ENCODE data around the gene FRMD4A. TPM values are rescaled to one million over a fixed set of nuclear protein-coding genes. Genes with fewer than 3 reads are reported as not detected.

The FRMD4A gene
- total RNA-seq, 1 experiment from 2014 or later = 7.0 TPM

DNA sequence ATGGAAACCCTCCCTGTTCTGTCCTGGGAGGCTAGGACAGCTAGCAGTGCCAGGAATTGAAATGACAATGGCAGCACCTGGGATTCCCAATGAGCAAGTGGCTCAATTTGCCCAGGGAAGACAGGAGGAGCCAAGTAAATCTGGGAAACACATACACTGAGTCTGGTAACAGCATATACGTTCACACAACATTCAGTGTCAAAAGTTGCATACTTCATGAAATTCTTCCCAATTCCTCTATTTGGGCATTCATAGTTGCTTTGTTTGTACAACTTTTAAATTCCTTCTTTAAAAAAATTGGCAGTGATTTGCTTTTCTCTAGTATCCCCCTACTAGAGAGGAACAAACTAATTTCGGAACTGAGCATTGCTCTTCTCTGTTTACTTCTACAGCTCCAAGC lies 2.9 kb upstream of the FRMD4A start:
- no TSS peak for BruUV-seq (replicated peaks)
- DNase-seq = no peak
- H3K9me3 Mint-ChIP-seq (ENCODE audit: low read depth, unreplicated experiment) = no peaks in the 10 kb centered on the region
- H3K27me3 Mint-ChIP-seq (ENCODE audit: unreplicated experiment) = peaks cover 84% of the 10 kb centered on the region
- intact Hi-C loops (cut with micrococcal nuclease; ENCODE audit: unreplicated experiment) = no loop called here
- TF ChIP-seq CTCF (IDR thresholded peaks at IDR 0.05; ENCODE audit: unreplicated experiment) = no peak
- H3K4me1 Mint-ChIP-seq (ENCODE audit: low read depth, unreplicated experiment) = no peaks in the 10 kb centered on the region
- no peak overlapping the region for H3K4me3 Mint-ChIP-seq (ENCODE audit: low read depth, unreplicated experiment)
- H3K27ac Mint-ChIP-seq (ENCODE audit: unreplicated experiment) = no peak overlapping the region
- CTCF ChIA-PET = interaction anchor here (0.6 kb wide), 1 partner anchor 1496 kb away, joined by 3 read pairs; no protein-coding TSS in a partner anchor
- no peaks in the 10 kb centered on the region for H3K36me3 Mint-ChIP-seq (ENCODE audit: insufficient read depth, unreplicated experiment)

- Mint-ChIP-seq H3K9me3 (ENCODE audit: low read depth, unreplicated experiment) (no peaks in the 10 kb centered on the region), H3K4me1 (ENCODE audit: low read depth, unreplicated experiment) (no peaks in the 10 kb centered on the region), H3K4me3 (ENCODE audit: low read depth, unreplicated experiment) (no peak overlapping the region), H3K36me3 (ENCODE audit: insufficient read depth, unreplicated experiment) (no peaks in the 10 kb centered on the region), H3K27ac (ENCODE audit: unreplicated experiment) (no peak overlapping the region), H3K27me3 (ENCODE audit: unreplicated experiment) (peaks cover 91% of the 10 kb centered on the region)
- intact Hi-C loops (cut with micrococcal nuclease; ENCODE audit: unreplicated experiment) = no loop called here
- TF ChIP-seq CTCF (IDR thresholded peaks at IDR 0.05; ENCODE audit: unreplicated experiment) = no peak
- no TSS peak for BruUV-seq (replicated peaks)
- CTCF ChIA-PET = interaction anchor here (0.6 kb wide), 1 partner anchor 1496 kb away, joined by 3 read pairs; no protein-coding TSS in a partner anchor
- no peak for DNase-seq
These were observed 2.2 kb upstream of the FRMD4A start for GRCh38 chr10:14332903-14333302.

DNA sequence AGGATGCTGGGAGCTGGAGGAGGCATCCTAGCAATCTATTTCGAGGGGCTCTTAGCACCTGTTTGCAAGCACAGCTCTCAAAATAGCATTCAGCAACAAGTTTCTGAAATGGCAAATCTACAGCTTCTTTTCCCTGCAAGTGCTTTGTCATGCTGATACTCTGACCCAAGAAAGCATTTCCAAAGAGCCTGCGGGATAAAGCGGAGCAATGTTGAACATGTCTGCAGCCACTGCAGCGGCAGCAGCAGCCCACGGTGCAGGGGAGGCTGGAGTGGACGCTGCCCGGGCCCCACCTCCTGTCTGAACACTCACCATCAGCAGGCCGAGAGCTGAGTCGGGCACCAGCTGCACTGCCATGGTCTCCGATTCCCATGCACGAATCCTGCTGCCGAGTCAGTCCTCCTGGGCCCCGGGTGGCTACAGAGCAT lies 964 bp downstream of the FRMD4A start:
- Mint-ChIP-seq H3K9me3 (ENCODE audit: low read depth, unreplicated experiment) (no peaks in the 10 kb centered on the region), H3K4me3 (ENCODE audit: low read depth, unreplicated experiment) (no peak overlapping the region), H3K36me3 (ENCODE audit: insufficient read depth, unreplicated experiment) (no peaks in the 10 kb centered on the region), H3K4me1 (ENCODE audit: low read depth, unreplicated experiment) (no peaks in the 10 kb centered on the region), H3K27ac (ENCODE audit: unreplicated experiment) (no peak overlapping the region), H3K27me3 (ENCODE audit: unreplicated experiment) (peaks cover 92% of the 10 kb centered on the region)
- intact Hi-C loops (cut with micrococcal nuclease; ENCODE audit: unreplicated experiment) = no loop called here
- no peak for TF ChIP-seq CTCF (IDR thresholded peaks at IDR 0.05; ENCODE audit: unreplicated experiment)
- no peak for DNase-seq
- CTCF ChIA-PET = no interaction called here
- no TSS peak for BruUV-seq (replicated peaks)

- H3K4me1 Mint-ChIP-seq (ENCODE audit: low read depth, unreplicated experiment) = no peaks in the 10 kb centered on the region
- H3K9me3 Mint-ChIP-seq (ENCODE audit: low read depth, unreplicated experiment) = no peaks in the 10 kb centered on the region
These were observed 1.6 kb downstream of the FRMD4A start for GRCh38 chr10:14328881-14329672.

More at GRCh38 chr10:14328881-14329672, 1.6 kb downstream of the FRMD4A start:
- DNase-seq = no peak
- Mint-ChIP-seq H3K36me3 (ENCODE audit: insufficient read depth, unreplicated experiment) (no peaks in the 10 kb centered on the region), H3K4me3 (ENCODE audit: low read depth, unreplicated experiment) (no peak overlapping the region), H3K27ac (ENCODE audit: unreplicated experiment) (no peak overlapping the region), H3K27me3 (ENCODE audit: unreplicated experiment) (peaks cover 87% of the 10 kb centered on the region)
- CTCF ChIA-PET = no interaction called here
- no peak for TF ChIP-seq CTCF (IDR thresholded peaks at IDR 0.05; ENCODE audit: unreplicated experiment)
- no TSS peak for BruUV-seq (replicated peaks)
- intact Hi-C loops (cut with micrococcal nuclease; ENCODE audit: unreplicated experiment) = no loop called here
